Measurements from ENCODE around the gene GPR161.
A peak's percentile ranks its signal among the peaks of the same experiment; 100 is the strongest.

The GPR161 gene

DNA sequence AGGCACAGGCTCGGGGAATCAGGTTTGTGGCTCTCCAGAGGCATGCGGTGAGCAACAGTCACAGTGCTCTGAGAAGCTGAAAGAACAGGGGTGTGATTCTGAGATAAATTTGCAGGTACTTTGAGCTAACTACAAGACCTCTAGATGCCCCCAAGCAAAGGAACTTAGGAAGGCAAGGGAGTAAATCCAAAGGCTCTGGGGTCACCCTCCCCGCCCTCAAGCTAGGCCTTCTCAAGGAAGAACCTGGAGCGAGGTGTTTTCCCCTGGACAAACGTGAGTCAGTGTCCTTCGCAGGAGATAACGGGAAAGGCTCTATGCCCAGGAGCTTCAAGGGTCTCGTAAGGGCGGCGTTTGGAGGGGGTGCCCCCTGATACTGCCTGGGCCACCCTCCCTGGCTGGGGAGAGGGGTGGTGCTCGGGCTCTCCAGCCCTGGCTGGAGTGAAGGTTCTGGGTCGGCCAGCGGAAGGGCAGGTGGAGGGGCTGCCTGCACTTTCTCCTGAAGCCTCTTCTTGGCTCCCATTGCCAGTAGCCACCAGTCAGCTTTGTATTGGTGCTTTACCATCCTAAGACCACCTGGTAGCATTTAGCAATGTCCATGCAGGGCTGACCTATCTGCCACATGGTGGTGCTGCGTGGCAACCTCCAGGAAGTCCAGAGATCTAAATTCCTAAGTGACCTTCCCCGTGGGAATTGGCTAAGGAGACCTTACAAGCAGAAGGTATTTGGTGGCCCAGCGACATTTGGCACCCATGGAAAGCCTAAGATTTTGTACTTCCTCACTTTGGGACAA lies 44.0 kb downstream of the GPR161 start:
- peak; percentile 69 for DNase-seq (ENCODE audit: low spot score)
- H3K27ac ChIP-seq: no peak overlapping the region
- H3K4me3 ChIP-seq: no peak overlapping the region
- no peak for TF ChIP-seq CTCF (IDR thresholded peaks at IDR 0.05)

GRCh38 chr1:168091720-168092550 lies 44.8 kb downstream of the GPR161 start:
- TF ChIP-seq CTCF (IDR thresholded peaks at IDR 0.05): no peak
- no peak overlapping the region for H3K27ac ChIP-seq
- DNase-seq (ENCODE audit: low spot score): no peak
- H3K4me3 ChIP-seq: no peak overlapping the region

- Histone ChIP-seq H3K27ac (no peak overlapping the region), H3K4me3 (no peak overlapping the region)
- no peak for DNase-seq (ENCODE audit: low spot score)
- TF ChIP-seq CTCF (IDR thresholded peaks at IDR 0.05): no peak
Measured at GRCh38 chr1:168091063-168091462, 45.7 kb downstream of the GPR161 start.

DNA sequence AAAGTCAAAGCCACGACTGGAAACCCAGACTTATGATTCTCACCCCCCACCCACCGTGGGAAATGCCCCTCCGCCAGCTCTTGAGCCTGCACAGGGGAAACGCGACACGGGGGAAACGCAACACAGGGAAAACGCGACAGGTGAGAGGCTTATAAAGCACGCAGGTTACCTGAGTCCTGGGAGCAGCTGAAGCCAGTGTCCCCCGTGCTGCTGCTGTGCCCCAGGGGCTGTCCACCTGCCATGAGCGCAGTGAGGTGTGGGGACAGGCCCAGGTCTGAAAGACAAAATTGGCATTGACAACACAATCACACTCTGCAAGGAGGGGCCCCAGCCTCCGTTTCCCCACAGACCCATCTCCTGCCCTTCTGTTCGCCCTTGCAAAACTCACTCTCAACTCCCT lies 46.3 kb downstream of the GPR161 start:
- H3K27ac ChIP-seq: no peak overlapping the region
- TF ChIP-seq CTCF (IDR thresholded peaks at IDR 0.05): no peak
- no peak overlapping the region for H3K4me3 ChIP-seq
- no peak for DNase-seq (ENCODE audit: low spot score)

DNA sequence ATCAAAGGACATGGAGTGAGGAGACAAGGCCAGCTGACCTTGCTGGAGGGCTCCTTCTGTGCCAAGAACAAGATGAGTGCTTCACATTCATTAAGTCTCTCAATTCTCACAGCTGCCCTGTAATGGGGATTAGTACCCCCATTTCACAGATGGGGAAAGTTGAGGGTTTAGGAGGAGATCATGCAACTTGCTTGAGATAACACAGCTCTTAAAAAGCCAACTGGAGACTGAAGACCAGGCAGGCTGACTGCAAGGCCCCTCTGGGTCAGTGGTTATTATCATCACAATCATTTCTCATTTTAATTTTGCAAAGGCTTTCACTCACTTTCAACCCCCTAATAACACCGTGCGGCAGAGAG lies 46.8 kb downstream of the GPR161 start:
- TF ChIP-seq CTCF (IDR thresholded peaks at IDR 0.05): no peak
- DNase-seq (ENCODE audit: low spot score): no peak
- no peak overlapping the region for H3K4me3 ChIP-seq
- no peak overlapping the region for H3K27ac ChIP-seq

DNA sequence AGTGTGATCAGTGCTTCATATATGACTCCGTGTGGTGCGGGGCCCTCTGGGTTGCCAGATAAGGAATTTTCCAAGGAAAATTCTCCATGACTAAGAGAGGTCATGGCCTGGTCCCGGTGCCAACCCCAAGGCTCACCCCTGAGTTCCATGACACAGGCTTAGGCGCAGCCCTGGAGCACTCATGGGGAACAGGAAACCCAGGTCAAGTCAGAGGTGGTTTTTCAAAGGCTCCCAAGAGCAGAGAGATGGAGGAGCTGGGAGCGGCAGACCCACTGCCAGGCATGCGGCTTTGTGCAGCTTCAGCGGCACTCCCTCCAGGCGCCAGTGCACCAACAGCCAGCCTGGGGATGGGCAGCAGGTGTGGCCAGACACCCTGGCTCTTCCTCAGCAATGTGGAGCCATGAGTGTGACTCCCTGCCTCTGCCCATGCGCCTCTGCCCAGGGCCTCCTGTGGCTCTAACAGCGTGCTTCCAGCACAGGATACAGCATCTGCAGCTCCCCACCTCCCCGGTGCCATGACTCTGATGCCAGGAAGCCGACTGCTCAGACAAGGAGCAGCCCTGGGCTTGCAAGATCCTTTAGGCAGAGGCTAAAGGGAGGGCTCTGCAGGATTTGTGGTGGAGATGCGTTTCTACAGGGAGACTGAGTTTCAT lies 47.3 kb downstream of the GPR161 start:
- no peak for TF ChIP-seq CTCF (IDR thresholded peaks at IDR 0.05)
- no peak overlapping the region for H3K27ac ChIP-seq
- DNase-seq (ENCODE audit: low spot score): no peak
- H3K4me3 ChIP-seq: no peak overlapping the region
